HepG2 (cell line): ENCODE results near the gene ARID1A. TPM values are rescaled to one million over a fixed set of nuclear protein-coding genes. Genes with fewer than 3 reads are reported as not detected.

Experiments used
- CSRNP2 ChIP-seq: sonication (generic); formaldehyde crosslinking; conservative IDR thresholded peaks from 2 replicates; pipeline ENCODE4 v1.8.0; 2022; ENCODE audit warnings: low read depth, missing genetic modification reagents
- FOXO1 ChIP-seq: sonication (generic); formaldehyde crosslinking; IDR thresholded peaks from 2 replicates; pipeline ENCODE4 v1.4.0; 2020; ENCODE audit warnings: missing genetic modification reagents
- IKZF1 ChIP-seq: fragments of 450-650 bp; IDR thresholded peaks from 2 replicates; pipeline ENCODE4 v1.7.1; 2016
- MAZ ChIP-seq, 2 experiments: sonication (generic) in 1 of 2; formaldehyde crosslinking in 1 of 2; IDR thresholded peaks; 2 replicates each; pipeline versions ENCODE4 v1.5.0 to v1.6.1; 2012 to 2020; ENCODE audit warnings: low read depth in 2 of 2, mild to moderate bottlenecking in 2 of 2, borderline replicate concordance in 1 of 2, improper control_type of control experiment in 1 of 2, low read length in 1 of 2, missing genetic modification reagents in 1 of 2, moderate library complexity in 1 of 2
- PBX3 ChIP-seq: sonication (generic); formaldehyde crosslinking; IDR thresholded peaks from 2 replicates; pipeline ENCODE4 v1.8.1; 2023; ENCODE audit warnings: missing genetic modification reagents, inconsistent platforms, borderline replicate concordance
- TBL1XR1 ChIP-seq: fragments of 150-350 bp; IDR thresholded peaks from 2 replicates; pipeline ENCODE4 v1.6.1; 2014; ENCODE audit warnings: borderline replicate concordance, low read length; ENCODE audit not compliant: partially characterized antibody
- ZFP37 ChIP-seq: sonication (generic); formaldehyde crosslinking; IDR thresholded peaks from 2 replicates; pipeline ENCODE4 v1.4.0; 2020; ENCODE audit warnings: missing genetic modification reagents, borderline replicate concordance
- ZNF574 ChIP-seq: sonication (generic); formaldehyde crosslinking; IDR thresholded peaks from 2 replicates; pipeline ENCODE4 v1.4.0; 2020; ENCODE audit warnings: missing genetic modification reagents
- ZNF670 ChIP-seq: sonication (generic); formaldehyde crosslinking; IDR thresholded peaks from 2 replicates; pipeline ENCODE4 v1.8.0; 2022; ENCODE audit warnings: mild to moderate bottlenecking, missing genetic modification reagents, borderline replicate concordance
- polyA plus RNA-seq, 8 experiments: library from polyadenylated mRNA; depleted of rRNA in 3 of 8; stranded (reverse) in 7 of 8; unstranded in 1 of 8; fragments of >200 nt; fragmentation: Illumina TruSeq in 4 of 8; extraction: Trizol in 4 of 8; gene quantifications; 2 replicates each; pipeline versions ENCODE4 v1.2.1 to v1.2.3, GENCODE V29; 2011 to 2016; ENCODE audit warnings: low read depth in 4 of 8, missing spikeins in 1 of 8, mixed read lengths in 1 of 8; ENCODE audit not compliant: insufficient read depth in 1 of 8
- total RNA-seq, 5 experiments: library from RNA; depleted of rRNA; stranded (reverse); fragments of >200 nt; fragmentation: Illumina TruSeq; extraction: Trizol; gene quantifications; 2 replicates each; pipeline ENCODE4 v1.2.3, GENCODE V29; 2016; ENCODE audit warnings: low read depth in 1 of 5
- TF ChIP-seq, protein P1 (sequence below): sonication (generic); formaldehyde crosslinking; IDR thresholded peaks from 2 replicates; pipeline ENCODE4 v1.8.1; 2023; ENCODE audit warnings: mild to moderate bottlenecking, missing genetic modification reagents, borderline replicate concordance
- TF ChIP-seq, protein P2 (sequence below): IDR thresholded peaks from 2 replicates; pipeline ENCODE4 v1.6.1; 2012; ENCODE audit warnings: low read depth, low read length, improper control_type of control experiment

ARID1A gene
- total and polyA plus RNA-seq, 2 of the 13 experiments (the other 11 are each of a cell fraction or from before 2014, with no cell fraction given), result 11.9 to 15.9 TPM

- TF ChIP-seq MAZ (IDR thresholded peaks at IDR 0.05; ENCODE audit: borderline replicate concordance, low read depth, low read length) (peak; percentile 97), MAZ (CRISPR knock-in tag; IDR thresholded peaks at IDR 0.05; ENCODE audit: low read depth) (peak; percentile 100), FOXO1 (CRISPR knock-in tag) (peak; percentile 78; the same call in 1 of the 2 replicates), TBL1XR1 (no peak), ZNF670 (CRISPR knock-in tag) (peak; percentile 94), ZNF574 (CRISPR knock-in tag) (peak; percentile 97), CSRNP2 (CRISPR knock-in tag) (no peak), IKZF1 (no peak), PBX3 (CRISPR knock-in tag) (no peak), ZFP37 (CRISPR knock-in tag) (no peak)
- TF ChIP-seq, protein P1, sequence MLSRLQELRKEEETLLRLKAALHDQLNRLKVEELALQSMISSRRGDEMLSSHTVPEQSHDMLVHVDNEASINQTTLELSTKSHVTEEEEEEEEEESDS, result peak; percentile 85
- TF ChIP-seq, protein P2, sequence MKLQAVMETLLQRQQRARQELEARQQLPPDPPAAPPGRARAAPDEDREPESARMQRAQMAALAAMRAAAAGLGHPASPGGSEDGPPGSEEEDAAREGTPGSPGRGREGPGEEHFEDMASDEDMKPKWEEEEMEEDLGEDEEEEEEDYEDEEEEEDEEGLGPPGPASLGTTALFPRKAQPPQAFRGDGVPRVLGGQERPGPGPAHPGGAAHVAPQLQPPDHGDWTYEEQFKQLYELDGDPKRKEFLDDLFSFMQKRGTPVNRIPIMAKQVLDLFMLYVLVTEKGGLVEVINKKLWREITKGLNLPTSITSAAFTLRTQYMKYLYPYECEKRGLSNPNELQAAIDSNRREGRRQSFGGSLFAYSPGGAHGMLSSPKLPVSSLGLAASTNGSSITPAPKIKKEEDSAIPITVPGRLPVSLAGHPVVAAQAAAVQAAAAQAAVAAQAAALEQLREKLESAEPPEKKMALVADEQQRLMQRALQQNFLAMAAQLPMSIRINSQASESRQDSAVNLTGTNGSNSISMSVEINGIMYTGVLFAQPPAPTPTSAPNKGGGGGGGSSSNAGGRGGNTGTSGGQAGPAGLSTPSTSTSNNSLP, result 0 out of 2 replicates have a peak, but pooled peaks have one; percentile 55
Measured at GRCh38 chr1:26695356-26696118, at the start of gene ARID1A (continued).
